SK-N-SH treated with all-trans-retinoic acid at 6 μM for 48 hours (cell line): Measurements from ENCODE around the gene CLEC14A.

Experiments
- ATAC-seq: fragments of 200-7000 bp; cut with Tn5 transposase; 3 replicates; pipeline ENCODE4 v1.9.1; 2020; ENCODE audit warnings: mild to moderate bottlenecking, moderate library complexity
- ARNTL ChIP-seq: fragments of 450-650 bp; formaldehyde crosslinking; IDR thresholded peaks from 2 replicates; pipeline ENCODE4 v1.5.0; 2020; ENCODE audit warnings: low read depth, mild to moderate bottlenecking, moderate library complexity, borderline replicate concordance
- CREB5 ChIP-seq: fragments of 250-450 bp; sonication (Bioruptor Pico); IDR thresholded peaks from 2 replicates; pipeline ENCODE4 v1.5.1; 2020; ENCODE audit warnings: low read depth, mild to moderate bottlenecking, moderate library complexity
- CSDC2 ChIP-seq: fragments of 250-450 bp; sonication (Bioruptor Pico); IDR thresholded peaks from 2 replicates; pipeline ENCODE4 v1.5.0; 2020; ENCODE audit warnings: mild to moderate bottlenecking, moderate library complexity
- CSRNP3 ChIP-seq: fragments of 250-450 bp; sonication (Bioruptor Pico); IDR thresholded peaks from 2 replicates; pipeline ENCODE4 v1.5.1; 2021; ENCODE audit warnings: mild to moderate bottlenecking, moderate library complexity
- ESRRG ChIP-seq: fragments of 250-450 bp; sonication (Bioruptor Pico); IDR thresholded peaks from 2 replicates; pipeline ENCODE4 v1.6.1; 2021; ENCODE audit warnings: mild to moderate bottlenecking
- GLIS3 ChIP-seq: fragments of 250-450 bp; sonication (Bioruptor Pico); IDR thresholded peaks from 2 replicates; pipeline ENCODE4 v1.5.0; 2020; ENCODE audit warnings: mild to moderate bottlenecking, moderate library complexity
- ISL1 ChIP-seq: fragments of 250-450 bp; sonication (Bioruptor Pico); IDR thresholded peaks from 2 replicates; pipeline ENCODE4 v2.1.2; 2022; ENCODE audit warnings: mild to moderate bottlenecking, moderate library complexity
- OSR1 ChIP-seq: fragments of 250-450 bp; sonication (Bioruptor Pico); IDR thresholded peaks from 2 replicates; pipeline ENCODE4 v1.8.0; 2022; ENCODE audit warnings: moderate library complexity, mild to moderate bottlenecking, inconsistent platforms
- PATZ1 ChIP-seq: fragments of 250-450 bp; sonication (Bioruptor Pico); IDR thresholded peaks from 2 replicates; pipeline ENCODE4 v1.8.0; 2020; ENCODE audit warnings: mild to moderate bottlenecking, moderate library complexity, borderline replicate concordance
- POU6F1 ChIP-seq: fragments of 250-450 bp; sonication (Bioruptor Pico); IDR thresholded peaks from 2 replicates; pipeline ENCODE4 v1.8.0; 2021; ENCODE audit warnings: low read depth, mild to moderate bottlenecking, moderate library complexity, borderline replicate concordance
- RARB ChIP-seq: fragments of 250-450 bp; sonication (Bioruptor Pico); IDR thresholded peaks from 2 replicates; pipeline ENCODE4 v1.8.0; 2021; ENCODE audit warnings: mild to moderate bottlenecking, moderate library complexity
- SNAI2 ChIP-seq: fragments of 250-450 bp; sonication (Bioruptor Pico); IDR thresholded peaks from 2 replicates; pipeline ENCODE4 v1.5.0; 2020; ENCODE audit warnings: mild to moderate bottlenecking, moderate library complexity
- TOX ChIP-seq: fragments of 250-450 bp; sonication (Bioruptor Pico); IDR thresholded peaks from 2 replicates; pipeline ENCODE4 v1.8.0; 2021; ENCODE audit warnings: mild to moderate bottlenecking, moderate library complexity, borderline replicate concordance
- TSHZ2 ChIP-seq: fragments of 250-450 bp; sonication (Bioruptor Pico); IDR thresholded peaks from 2 replicates; pipeline ENCODE4 v1.5.0; 2020; ENCODE audit warnings: mild to moderate bottlenecking, moderate library complexity
- ZFP3 ChIP-seq: fragments of 250-450 bp; sonication (Bioruptor Pico); IDR thresholded peaks from 2 replicates; pipeline ENCODE4 v1.5.0; 2020; ENCODE audit warnings: mild to moderate bottlenecking, moderate library complexity
- ZFP30 ChIP-seq: fragments of 450-650 bp; formaldehyde crosslinking; IDR thresholded peaks from 2 replicates; pipeline ENCODE4 v1.5.0; 2022; ENCODE audit warnings: mild to moderate bottlenecking, moderate library complexity
- ZNF565 ChIP-seq: fragments of 450-650 bp; formaldehyde crosslinking; conservative IDR thresholded peaks from 2 replicates; pipeline ENCODE4 v1.5.0; 2020; ENCODE audit warnings: low read depth, mild to moderate bottlenecking, moderate library complexity
- ZNF70 ChIP-seq: fragments of 450-650 bp; formaldehyde crosslinking; IDR thresholded peaks from 2 replicates; pipeline ENCODE4 v1.5.0; 2020; ENCODE audit warnings: mild to moderate bottlenecking, moderate library complexity
- ZNF8 ChIP-seq: fragments of 450-650 bp; formaldehyde crosslinking; IDR thresholded peaks from 2 replicates; pipeline ENCODE4 v1.5.0; 2020; ENCODE audit warnings: mild to moderate bottlenecking, moderate library complexity

CLEC14A gene

GRCh38 chr14:38213001-38213400 lies 42.9 kb downstream of the CLEC14A start:
- ATAC-seq = no peak
- TF ChIP-seq ZFP30 (CRISPR knock-in tag) (no peak), RARB (CRISPR knock-in tag) (no peak), CSDC2 (CRISPR knock-in tag) (no peak), GLIS3 (no peak), ZNF565 (CRISPR knock-in tag) (no peak), TSHZ2 (no peak), OSR1 (CRISPR knock-in tag) (no peak), CREB5 (CRISPR knock-in tag) (no peak), ZFP3 (CRISPR knock-in tag) (no peak), SNAI2 (CRISPR knock-in tag) (no peak), PATZ1 (CRISPR knock-in tag) (no peak), POU6F1 (CRISPR knock-in tag) (no peak), ZNF8 (no peak), TOX (no peak), ZNF70 (CRISPR knock-in tag) (no peak), ARNTL (no peak), ESRRG (no peak)

GRCh38 chr14:38212111-38212510 lies 43.8 kb downstream of the CLEC14A start:
- no peak for ATAC-seq
- TF ChIP-seq RARB (CRISPR knock-in tag) (no peak), PATZ1 (CRISPR knock-in tag) (no peak), ESRRG (no peak), GLIS3 (no peak), CSRNP3 (CRISPR knock-in tag) (no peak)
- TF ChIP-seq, all 23 proteins: peak for 0

- no peak for ATAC-seq
- TF ChIP-seq ISL1 (CRISPR knock-in tag) = no peak
- TF ChIP-seq ZFP3 (CRISPR knock-in tag) = no peak
- no peak for TF ChIP-seq RARB (CRISPR knock-in tag)
- TF ChIP-seq ZNF565 (CRISPR knock-in tag) = no peak
- TF ChIP-seq POU6F1 (CRISPR knock-in tag) = no peak
- TF ChIP-seq ZFP30 (CRISPR knock-in tag) = no peak
Observed at GRCh38 chr14:38211255-38211735, 44.6 kb downstream of the CLEC14A start.
